Stimulated activated CD4-positive, alpha-beta T cell treated with anti-CD3 and anti-CD28 coated beads, Interleukin-4, amount 100 ng/mL, for 24 hours (primary cell): Measurements from ENCODE around the gene VEGFA.

ENCODE experiments used
- DNase-seq: peaks from one replicate; pipeline ENCODE4 v3.0.0-alpha.2; 2020

Gene VEGFA

GRCh38 chr6:43769526-43770371 lies at the start of gene VEGFA:
TSS of gene VEGFA (plus strand) at chr6:43770211.
- DNase-seq, result peak; percentile 91

- no peak for DNase-seq
These were observed 49.0 kb upstream of the VEGFA start for GRCh38 chr6:43720999-43721398.

- DNase-seq, result no peak
These were observed 47.0 kb upstream of the VEGFA start for GRCh38 chr6:43722920-43723545.

GRCh38 chr6:43723737-43724295 lies 46.2 kb upstream of the VEGFA start:
- peak; percentile 78 for DNase-seq

- DNase-seq, result no peak
These were observed 45.7 kb upstream of the VEGFA start for GRCh38 chr6:43724354-43724753.

GRCh38 chr6:43724914-43725642 lies 44.9 kb upstream of the VEGFA start:
- peak; percentile 83 for DNase-seq

GRCh38 chr6:43725643-43726580 lies 44.1 kb upstream of the VEGFA start:
- no peak for DNase-seq

GRCh38 chr6:43727634-43728033 lies 42.4 kb upstream of the VEGFA start:
- no peak for DNase-seq

GRCh38 chr6:43728586-43728985 lies 41.4 kb upstream of the VEGFA start:
- DNase-seq, result no peak

GRCh38 chr6:43729537-43729936 lies 40.5 kb upstream of the VEGFA start:
- no peak for DNase-seq

GRCh38 chr6:43730634-43731033 lies 39.4 kb upstream of the VEGFA start:
- no peak for DNase-seq

GRCh38 chr6:43733471-43734293 lies 36.3 kb upstream of the VEGFA start:
- DNase-seq, result peak; percentile 44

GRCh38 chr6:43734294-43734665 lies 35.7 kb upstream of the VEGFA start:
- DNase-seq, result no peak

- DNase-seq, result no peak
These were observed 34.3 kb upstream of the VEGFA start for GRCh38 chr6:43735642-43736199.

- no peak for DNase-seq
These were observed 33.7 kb upstream of the VEGFA start for GRCh38 chr6:43736211-43736786.

- no peak for DNase-seq
These were observed 33.2 kb upstream of the VEGFA start for GRCh38 chr6:43736844-43737243.

GRCh38 chr6:43737272-43738081 lies 32.5 kb upstream of the VEGFA start:
- DNase-seq, result no peak

GRCh38 chr6:43738267-43738676 lies 31.7 kb upstream of the VEGFA start:
- no peak for DNase-seq

GRCh38 chr6:43738877-43739641 lies 31.0 kb upstream of the VEGFA start:
- no peak for DNase-seq
